ENCODE data around the gene FAM163A.

- no peak for TF ChIP-seq CTCF (IDR thresholded peaks at IDR 0.05; ENCODE audit: low read length)
- TF ChIP-seq EZH2 (IDR thresholded peaks at IDR 0.05; ENCODE audit: borderline replicate concordance, low read length), result no peak
Observed at GRCh38 chr1:179767996-179768395, 24.9 kb downstream of the FAM163A start.
